Stimulated activated CD8-positive, alpha-beta memory T cell treated with anti-CD3 and anti-CD28 coated beads, Interleukin-15, amount 100 ng/mL, for 24 hours (primary cell): ENCODE data around the gene MED26.
A peak's percentile ranks its signal among the peaks of the same experiment; 100 is the strongest.
"Not testable (repeated sequence)": the region's sequence is repeated elsewhere in the genome, so short reads cannot be mapped to it uniquely, and the experiment has no call there.

Experiments used
- DNase-seq: peaks from one replicate; pipeline ENCODE4 v3.0.0-alpha.2; 2020; ENCODE audit warnings: low read depth

Gene MED26, protein sequence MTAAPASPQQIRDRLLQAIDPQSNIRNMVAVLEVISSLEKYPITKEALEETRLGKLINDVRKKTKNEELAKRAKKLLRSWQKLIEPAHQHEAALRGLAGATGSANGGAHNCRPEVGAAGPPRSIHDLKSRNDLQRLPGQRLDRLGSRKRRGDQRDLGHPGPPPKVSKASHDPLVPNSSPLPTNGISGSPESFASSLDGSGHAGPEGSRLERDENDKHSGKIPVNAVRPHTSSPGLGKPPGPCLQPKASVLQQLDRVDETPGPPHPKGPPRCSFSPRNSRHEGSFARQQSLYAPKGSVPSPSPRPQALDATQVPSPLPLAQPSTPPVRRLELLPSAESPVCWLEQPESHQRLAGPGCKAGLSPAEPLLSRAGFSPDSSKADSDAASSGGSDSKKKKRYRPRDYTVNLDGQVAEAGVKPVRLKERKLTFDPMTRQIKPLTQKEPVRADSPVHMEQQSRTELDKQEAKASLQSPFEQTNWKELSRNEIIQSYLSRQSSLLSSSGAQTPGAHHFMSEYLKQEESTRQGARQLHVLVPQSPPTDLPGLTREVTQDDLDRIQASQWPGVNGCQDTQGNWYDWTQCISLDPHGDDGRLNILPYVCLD

DNA sequence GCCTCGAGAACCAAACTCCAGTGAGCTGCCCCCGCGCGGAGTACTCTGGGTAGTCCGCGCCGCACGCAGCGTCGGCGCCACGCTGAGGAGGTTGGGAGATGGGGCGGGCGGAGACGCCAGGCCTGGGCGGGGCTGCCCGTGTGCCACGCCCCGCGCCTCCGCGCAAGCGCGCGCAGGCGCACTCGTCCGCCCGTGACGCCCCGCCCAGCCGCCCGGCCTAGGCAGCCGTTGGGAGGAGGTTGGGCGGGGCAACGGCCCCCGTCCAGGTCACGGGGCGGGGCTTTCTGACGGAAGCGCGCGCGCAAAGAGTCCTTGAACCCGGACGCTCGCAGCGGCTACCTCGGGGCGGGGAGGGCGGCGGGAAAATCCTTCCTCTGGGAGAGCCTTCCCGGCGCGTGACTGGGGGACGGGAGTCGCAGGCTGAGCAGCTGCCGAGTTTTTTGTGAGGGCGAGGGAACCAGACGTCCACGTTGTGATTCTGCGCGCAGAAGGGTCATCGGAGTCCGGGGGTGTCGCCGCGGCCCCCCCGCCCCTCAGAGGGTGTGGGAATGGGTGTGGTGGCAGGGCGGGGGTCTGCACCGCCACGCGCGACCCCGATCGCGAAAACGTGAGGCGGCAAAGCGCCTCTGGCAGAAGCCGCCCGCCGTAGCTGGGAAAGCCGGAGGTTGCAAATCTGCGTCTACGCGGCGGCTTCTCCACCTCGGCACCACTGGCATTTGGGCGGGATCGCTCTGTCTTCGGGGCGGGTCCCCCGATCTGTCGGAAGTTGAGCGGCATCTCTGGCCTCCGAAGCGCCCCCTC lies at the start of gene MED26:
Gene MED26 (minus strand): TSS at position 22 of the 801 bp plus-strand sequence. CDS start 261 bp downstream, outside the sequence.
- peak; percentile 98 for DNase-seq

DNA sequence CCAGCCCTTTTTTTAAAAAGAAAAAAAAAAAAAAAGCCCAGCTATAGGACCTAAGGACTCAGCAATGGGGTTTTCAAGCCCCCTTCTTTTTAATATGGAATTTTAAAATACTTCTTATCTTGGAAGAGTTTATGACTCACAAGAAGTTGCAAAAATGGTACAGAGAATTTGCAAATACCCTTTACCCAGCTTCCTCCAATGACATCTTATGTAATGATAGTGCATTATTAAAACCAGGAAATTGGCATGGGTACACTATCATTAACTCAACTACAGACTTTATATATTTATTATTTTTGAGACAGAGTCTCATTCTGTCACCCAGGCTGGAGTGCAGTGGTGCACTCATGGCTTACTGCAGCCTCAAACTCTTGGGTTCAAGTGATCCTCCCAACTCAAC lies 49.1 kb upstream of the MED26 start:
- DNase-seq: no peak

DNA sequence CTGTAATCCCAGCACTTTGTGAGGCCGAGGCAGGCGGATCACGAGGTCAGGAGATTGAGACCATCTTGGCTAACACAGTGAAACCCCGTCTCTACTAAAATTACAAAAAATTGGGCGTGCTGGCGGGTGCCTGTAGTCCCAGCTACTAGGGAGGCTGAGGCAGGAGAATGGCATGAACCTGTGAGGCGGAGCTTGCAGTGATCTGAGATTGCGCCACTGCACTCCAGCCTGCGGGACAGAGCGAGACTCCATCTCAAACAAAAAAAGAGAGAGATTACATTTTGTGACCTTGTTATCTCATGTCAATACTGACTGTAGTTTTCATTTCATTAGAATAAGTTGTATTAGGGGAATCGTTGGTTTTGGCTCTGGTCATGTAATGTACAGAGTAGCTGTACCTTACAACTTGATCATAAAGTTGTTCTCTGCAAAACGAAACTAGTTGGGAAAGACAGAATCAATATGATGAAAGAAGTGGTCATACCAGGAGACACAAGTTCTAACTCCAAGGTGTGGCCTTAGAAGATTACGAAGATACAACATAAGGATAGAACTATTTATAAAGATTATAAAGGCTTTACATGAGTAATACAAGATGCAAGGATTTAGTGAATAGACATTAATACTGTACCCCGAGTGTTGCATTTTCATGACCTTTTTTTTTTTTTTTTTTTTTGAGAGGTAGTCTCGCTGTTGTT lies 48.2 kb upstream of the MED26 start:
- no peak for DNase-seq

DNA sequence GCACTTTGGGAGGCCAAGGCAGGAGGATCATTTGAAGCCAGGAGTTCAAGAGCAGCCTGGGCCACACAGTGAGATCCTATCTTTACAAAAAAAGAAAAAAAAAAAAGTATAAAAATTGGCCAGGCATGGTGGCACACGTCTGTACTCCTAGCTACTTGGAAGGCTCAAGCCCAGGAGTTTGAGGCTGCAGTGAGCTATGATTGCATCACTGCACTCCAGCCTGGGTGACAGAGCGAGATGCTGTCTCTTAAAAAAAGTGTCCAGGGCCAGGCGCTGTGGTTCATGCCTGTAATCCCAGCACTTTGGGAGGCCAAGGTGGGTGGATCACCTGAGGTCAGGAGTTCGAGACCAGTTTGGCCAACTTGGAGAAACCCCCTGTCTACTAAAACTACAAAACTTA lies 45.8 kb upstream of the MED26 start:
- DNase-seq: not testable (repeated sequence)

DNA sequence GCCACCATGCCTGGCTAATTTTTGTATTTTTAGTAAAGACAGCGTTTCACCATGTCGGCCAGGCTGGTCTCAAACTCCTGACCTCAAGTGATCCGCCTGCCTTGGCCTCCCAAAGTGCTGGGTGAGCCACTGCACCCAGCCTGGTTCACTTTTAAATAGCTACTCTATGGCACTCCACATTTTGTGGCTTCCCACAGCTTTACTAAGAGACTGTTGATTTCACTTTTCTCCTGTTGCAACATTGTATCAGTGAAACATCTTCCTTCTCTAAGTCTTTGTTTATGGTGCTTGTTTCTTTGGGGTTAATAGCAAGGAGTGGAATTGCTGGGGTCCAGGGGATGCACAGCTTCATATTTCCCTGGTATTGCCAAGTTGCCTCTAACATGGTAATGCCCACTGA lies 45.2 kb upstream of the MED26 start:
- DNase-seq: no peak

DNA sequence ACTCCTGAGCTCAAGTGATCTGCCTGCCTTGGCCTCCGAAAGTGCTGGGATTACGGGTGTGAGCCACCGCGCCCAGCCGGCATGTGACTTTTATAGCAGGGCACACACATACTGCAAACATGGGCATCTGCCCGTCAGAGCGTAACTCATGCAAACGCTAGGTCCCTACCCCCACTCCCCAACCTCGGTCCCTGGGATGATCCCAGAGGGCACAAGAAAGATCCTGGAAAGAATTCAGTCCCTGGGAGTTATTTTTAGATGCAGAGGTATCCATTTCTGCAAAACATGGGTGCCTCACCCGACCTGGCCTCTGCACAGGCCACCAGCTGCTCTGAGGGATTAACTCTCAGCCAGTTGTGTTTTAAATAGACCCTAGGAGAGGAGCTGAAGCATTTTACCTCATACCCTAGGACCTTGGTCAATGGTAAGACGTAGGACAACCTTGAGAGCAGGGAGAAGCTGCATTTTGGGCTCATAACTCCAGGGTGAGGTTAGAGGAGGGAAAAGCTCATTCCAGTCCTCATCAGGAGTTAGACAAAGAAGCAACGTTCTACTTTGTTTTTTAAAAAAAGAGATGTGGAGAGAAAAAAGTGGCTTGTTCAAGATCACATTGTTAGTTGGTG lies 43.8 kb upstream of the MED26 start:
- DNase-seq: no peak

DNA sequence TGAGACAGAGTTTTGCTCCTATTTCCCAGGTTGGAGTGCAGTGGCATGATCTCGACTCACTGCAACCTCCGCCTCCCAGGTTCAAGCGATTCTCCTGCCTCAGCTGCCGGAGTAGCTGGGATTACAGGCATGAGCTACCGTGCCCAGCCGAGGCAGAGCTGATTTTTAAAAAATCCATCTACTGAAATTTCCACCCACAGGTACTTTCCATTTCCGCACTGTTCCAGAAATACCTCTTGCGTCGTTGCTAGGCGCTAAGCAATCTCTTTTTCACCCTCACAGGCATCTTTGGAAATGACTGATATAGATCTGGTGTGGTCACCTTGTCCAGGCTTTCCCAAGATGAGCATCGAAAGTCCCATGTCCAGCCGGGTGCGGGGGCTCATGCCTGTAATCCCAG lies 42.3 kb upstream of the MED26 start:
- DNase-seq: no peak

DNA sequence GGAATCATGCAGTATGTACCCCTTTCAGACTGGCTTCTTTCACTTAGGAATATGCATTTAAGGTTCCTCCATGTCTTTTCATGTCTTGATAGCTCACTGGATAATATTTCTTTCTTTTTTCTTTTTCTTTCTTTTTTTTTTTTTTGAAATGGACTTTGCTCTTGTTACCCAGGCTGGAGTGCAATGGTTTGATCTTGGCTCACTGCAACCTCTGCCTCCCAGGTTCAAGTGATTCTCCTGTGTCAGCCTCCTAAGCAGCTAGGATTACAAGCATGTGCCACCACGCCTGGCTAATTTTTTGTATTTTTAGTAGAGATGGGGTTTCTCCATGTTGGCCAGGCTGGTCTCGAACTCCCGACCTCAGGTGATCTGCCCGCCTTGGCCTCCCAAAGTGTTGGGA lies 40.7 kb upstream of the MED26 start:
- not testable (repeated sequence) for DNase-seq

DNA sequence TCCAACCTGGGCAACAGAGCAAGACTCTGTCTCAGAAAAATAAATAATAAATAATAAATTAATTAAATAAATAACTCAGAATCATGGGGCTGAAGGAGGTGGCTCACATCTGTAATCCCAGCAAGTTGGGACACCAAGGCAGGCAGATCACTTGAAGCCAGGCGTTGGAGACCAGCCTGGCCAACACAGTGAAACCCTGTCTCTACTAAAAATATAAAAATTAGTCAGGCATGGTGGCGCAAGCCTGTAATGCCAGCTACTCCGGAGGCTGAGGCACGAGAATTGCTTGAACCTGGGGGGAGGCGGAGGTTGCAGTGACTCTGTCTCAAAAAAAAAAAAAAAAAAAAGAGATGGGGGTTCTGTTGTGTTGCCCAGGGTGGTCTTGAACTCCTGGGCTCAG lies 40.2 kb upstream of the MED26 start:
- no peak for DNase-seq

DNA sequence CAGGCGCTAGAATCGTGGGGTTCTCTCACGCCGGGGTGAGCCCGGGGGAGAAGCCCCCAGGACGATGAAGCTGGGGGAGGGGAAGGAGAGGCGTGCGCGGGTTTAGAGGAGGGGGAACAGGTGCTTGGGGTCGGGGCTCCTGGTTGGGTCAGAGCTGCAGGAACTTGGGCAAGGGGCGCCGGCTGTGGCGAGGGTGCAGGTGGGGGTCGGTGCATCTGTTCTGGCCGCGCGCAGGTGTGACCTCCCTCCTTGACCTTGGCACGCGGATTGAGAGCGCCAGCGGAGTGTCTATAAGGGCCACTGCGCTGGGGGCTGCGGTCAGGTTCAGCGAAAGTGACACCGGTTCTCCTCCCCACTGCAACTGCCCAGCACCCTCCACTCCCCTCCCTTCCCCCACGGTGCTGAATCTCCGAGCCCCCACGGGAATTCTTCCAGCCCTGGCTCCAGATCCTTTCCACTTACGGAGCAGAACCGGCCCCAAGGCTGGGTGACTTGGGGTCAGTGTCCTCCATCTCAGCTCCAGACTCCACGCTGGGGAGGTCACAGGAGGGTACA lies 33.6 kb upstream of the MED26 start:
- DNase-seq: no peak

DNA sequence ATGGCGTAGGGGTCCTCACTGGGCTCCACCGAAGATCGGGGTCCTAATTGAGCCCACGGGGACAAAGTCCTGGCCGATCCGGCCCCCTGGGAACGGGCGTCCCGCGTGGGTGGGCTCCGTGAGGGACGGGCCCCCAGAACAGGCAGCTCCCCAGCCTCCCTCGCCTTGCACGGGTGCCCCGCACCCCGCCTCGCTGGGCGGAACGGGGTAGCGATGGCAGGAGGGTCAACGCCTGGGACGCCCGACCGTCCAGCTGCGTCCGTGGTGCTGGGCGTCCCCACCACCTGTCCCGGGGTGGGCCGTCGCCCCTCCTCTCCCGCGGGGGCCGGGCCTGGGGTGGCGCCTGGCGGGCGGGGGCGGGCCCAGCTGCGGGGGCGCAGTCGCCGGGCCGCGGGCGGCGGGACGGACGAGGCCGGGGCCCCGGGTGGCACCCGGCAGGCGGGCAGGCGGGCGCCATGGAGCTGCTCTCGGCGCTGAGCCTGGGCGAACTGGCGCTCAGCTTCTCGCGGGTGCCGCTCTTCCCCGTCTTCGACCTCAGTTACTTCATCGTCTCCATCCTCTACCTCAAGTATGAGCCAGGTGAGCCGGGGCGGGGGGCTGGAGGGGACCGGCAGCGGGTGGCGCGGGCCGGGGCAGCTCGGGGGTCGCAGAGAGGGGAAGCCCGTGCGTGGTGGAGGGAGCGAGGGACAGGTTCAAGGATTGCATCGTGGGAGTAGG lies 32.9 kb upstream of the MED26 start, which contains the start of gene TMEM38A:
Gene TMEM38A (plus strand): TSS at position 377 of the 717 bp plus-strand sequence. CDS start 79 bp downstream, at position 456.
- peak; percentile 6 for DNase-seq

DNA sequence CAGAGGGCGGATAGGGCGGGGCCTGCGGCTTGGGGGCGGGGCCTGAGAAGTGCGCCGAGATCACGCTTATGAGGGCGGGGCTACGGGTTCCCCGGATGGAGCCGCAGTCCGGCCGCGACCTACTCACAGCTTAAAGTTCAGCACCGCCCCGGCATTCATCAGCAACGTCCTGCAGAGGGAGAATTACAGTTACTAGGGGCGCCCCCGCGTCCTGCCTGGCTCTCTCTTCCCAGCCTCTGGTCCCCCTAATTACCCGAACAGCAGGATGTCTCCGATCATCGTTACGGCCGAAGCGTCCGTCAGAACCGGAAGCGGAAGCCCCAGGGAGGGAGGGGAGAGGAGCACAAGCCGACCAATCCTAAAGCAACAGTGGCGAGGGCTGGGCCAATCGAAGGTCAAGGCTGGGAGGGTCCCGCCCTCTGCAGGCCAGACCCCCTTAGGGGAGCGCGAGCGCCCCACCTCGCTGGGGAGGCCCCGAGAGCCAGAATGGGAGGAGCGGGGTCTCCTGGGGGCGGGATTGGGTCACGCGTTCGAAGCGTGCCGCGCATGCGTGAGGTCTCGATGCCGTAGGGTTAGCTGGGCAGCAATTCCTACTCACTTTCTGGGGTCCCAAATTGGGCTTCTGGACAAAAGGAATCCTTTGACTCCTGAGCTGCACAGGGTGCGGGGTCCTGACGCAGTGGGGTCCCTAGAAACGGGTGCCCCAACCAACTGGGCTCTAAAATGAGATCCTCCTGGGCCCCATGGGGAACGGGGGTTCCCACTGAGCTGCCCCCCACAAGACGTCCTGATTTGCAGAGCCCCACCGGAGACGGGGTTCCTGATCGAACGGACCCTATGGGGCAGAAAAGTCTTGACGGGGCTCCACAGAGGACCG lies 32.1 kb upstream of the MED26 start, which contains the start of gene SMIM7:
Gene SMIM7 (minus strand): TSS at position 313 of the 877 bp plus-strand sequence. CDS start 34 bp downstream, at position 279.
- DNase-seq: peak; percentile 92

DNA sequence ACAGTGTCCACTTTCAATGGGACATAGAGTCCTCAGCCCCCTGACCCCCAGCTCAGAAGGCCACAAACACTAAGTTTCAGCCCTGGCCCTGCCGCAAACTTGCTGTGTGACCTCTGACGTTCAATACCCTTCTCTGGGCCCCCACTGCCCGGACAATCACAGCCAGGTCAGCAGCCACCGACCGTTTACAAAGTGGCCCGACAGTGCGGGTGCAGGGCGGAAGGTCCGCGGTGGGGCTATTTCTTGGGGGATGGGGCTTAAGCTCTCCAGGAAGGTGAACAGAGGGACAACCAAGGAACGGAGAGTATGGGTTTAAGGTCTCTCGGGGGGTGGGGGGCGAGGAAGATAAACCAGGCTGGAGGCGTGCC lies 31.4 kb upstream of the MED26 start:
- no peak for DNase-seq

DNA sequence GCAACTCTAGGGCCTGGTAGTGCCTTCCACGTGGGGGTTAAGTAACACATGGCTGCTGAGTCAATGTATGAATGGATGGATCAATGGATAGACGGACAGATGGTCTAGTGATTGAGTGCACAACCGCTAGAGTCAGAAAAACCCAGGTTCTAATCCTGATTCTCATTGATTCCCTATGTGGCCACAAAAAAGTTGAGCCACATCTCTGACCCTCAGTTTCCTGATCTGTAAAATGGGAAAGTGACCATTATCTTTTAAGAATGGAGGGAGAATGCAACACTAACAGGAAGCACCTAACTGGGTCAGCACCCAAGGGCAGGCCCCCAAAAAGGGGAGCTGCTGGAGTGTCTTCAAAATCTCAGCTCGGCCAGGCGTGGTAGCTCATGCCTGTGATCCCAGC lies 29.4 kb upstream of the MED26 start:
- no peak for DNase-seq

DNA sequence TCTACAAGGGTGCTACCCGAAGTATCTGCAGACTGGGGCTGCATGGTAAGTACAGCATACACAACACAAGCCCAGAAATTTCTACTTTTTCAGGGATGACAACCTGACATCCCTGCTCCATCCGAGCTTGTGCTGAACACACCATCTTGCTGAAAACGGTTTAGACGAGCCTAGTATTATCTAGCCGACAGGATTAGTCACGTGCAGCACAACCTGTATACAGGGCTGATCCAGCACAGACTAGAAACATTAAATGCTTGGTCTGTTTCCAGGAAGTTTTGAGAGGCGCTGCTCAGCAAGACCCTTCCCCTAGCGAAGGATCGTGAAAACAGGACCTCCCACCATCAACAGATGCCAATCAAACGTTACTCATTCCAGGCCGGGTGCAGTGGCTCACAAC lies 27.7 kb upstream of the MED26 start:
- no peak for DNase-seq

DNA sequence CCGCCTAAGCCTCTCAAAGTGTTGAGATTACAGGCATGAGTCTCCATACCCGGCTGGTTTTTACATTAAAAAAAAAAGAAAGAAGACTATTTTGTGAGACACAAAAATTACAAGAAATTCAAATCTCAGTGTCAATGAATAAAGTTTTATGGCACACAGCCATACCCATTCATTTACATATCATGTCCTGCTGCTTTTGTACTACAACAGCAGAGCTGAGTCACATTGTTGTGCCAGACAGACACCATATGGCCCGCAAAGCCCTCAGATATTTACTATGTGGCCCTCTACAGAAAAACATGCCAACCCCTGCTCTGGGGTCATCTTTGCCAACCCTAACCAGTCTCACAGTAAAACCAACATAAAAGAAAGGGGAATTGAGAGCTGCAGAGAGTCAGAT lies 26.6 kb upstream of the MED26 start:
- DNase-seq: no peak

DNA sequence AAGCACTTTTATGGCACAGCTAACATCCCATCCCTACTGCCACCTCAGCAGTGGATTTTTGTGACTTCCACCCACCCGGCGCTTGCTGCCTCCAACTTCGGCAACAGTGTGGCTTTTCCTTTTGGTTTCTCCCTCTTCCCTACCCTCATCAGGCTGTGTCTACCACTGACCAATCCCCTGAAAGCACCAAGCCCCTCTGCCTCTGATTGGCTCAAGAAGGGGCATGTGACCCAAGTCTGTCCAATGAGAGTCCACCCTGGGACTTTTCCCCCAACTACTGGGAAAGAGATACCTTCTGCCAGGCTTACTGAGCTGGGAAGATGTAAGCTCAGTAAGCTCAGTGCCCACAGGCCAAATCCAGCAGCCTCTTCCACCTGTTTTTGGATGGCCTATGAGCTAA lies 26.1 kb upstream of the MED26 start:
- DNase-seq: no peak

DNA sequence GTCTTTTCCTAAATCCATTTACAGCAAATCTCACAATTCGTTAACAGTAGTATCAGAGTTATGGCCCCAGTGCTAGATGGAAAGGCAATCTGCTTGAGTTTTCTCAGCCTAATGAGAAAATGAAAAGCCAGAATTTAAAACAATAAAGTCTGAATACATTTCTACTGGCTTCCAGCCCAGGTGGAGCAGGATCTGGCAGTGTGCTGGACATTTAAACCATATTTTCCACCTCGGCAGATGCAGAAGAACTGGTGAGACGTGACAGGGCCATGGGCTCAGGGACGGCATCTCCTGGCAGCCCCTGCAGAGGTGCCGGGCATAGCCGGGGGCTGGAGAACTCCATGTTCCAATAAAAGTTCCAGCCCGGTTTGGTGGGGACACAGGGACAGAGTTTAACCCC lies 24.9 kb upstream of the MED26 start:
- no peak for DNase-seq

DNA sequence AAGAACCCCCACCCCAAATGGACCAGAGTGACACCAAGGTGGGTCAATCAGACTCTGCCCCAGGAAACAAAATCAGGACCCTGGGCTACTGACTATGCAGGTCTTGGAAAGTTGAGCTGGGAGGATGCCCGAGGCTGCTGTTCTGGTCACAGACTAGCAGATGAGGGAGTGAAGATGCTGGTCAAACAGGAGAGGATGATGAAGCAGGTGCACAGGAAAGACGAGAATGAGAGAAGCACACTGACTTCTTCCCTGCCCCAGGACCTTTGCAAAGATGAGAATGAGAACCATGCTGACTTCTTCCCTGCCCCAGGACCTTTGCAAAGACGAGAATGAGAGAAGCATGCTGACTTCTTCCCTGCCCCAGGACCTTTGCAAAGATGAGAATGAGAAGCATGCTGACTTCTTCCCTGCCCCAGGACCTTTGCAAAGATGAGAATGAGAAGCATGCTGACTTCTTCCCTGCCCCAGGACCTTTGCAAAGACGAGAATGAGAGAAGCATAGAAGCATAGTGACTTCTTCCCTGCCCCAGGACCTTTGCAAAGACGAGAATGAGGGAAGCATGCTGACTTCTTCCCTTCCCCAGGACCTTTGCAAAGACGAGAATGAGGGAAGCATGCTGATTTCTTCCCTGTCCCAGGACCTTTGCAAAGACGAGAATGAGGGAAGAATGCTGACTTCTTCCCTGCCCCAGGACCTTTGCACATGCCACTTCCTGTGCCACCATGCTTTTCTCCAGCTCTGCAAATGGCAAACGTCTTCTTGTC lies 23.6 kb upstream of the MED26 start:
- DNase-seq: not testable (repeated sequence)
